ENCODE measurements around the gene CUTA.

DNA sequence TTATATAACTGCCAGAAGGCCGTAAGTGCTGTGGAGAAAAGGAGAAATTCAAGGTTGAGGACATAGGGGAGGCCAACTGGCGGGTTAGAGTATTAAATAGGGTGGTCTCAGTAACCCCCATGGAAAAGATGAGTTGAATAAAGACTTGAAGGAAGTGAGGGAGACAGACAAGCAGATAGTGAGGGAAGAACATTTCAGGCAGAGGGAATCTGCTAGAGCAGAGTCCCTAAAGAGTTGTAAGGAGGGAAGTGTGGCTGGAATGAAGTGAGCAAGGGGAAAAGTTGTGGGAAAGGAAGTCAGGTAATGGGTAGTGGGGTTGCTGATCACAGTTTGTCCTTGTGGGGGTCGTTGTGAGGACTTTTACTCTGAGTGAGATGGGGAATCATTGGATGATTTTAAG is 24.9 kb downstream of the CUTA start:
- no peak for TF ChIP-seq GATA1 (IDR thresholded peaks at IDR 0.05; ENCODE audit: low read depth, low read length)
- TF ChIP-seq POLR2A (IDR thresholded peaks at IDR 0.05; ENCODE audit: low read length): no peak

Measured in erythroblast (primary cell).